Activated CD4-positive, alpha-beta T cell treated with anti-CD3 and anti-CD28 coated beads, Interleukin-2, amount 50 U/mL, for 1 hour (primary cell): ENCODE results near the gene ABCC3.

Experiments
- DNase-seq: peaks from one replicate; pipeline ENCODE4 v3.0.0-alpha.2; 2020

Gene ABCC3

GRCh38 chr17:50634224-50634914 is at the start of gene ABCC3:
ABCC3 (plus strand) TSS chr17:50634881; CDS start chr17:50634937, 56 bp downstream.
- no peak for DNase-seq

GRCh38 chr17:50585346-50585745 is 49.3 kb upstream of the ABCC3 start:
- DNase-seq: no peak

- DNase-seq: no peak
Observed at GRCh38 chr17:50585891-50586290, 48.8 kb upstream of the ABCC3 start.

GRCh38 chr17:50586421-50587247 is 48.0 kb upstream of the ABCC3 start:
- DNase-seq: no peak

- DNase-seq: no peak
Observed at GRCh38 chr17:50587571-50587970, 47.1 kb upstream of the ABCC3 start.

GRCh38 chr17:50588391-50589049 is 46.2 kb upstream of the ABCC3 start:
- no peak for DNase-seq

GRCh38 chr17:50589095-50589705 is 45.5 kb upstream of the ABCC3 start:
- no peak for DNase-seq

GRCh38 chr17:50590946-50591737 is 43.5 kb upstream of the ABCC3 start:
- DNase-seq: no peak

GRCh38 chr17:50593321-50593720 is 41.4 kb upstream of the ABCC3 start:
- no peak for DNase-seq

- DNase-seq: no peak
Observed at GRCh38 chr17:50594128-50594823, 40.4 kb upstream of the ABCC3 start.

GRCh38 chr17:50594892-50595291 is 39.8 kb upstream of the ABCC3 start:
- no peak for DNase-seq

GRCh38 chr17:50596191-50597037 is 38.3 kb upstream of the ABCC3 start:
- no peak for DNase-seq

- DNase-seq: no peak
Observed at GRCh38 chr17:50598487-50598886, 36.2 kb upstream of the ABCC3 start.

GRCh38 chr17:50599606-50600005 is 35.1 kb upstream of the ABCC3 start:
- no peak for DNase-seq

GRCh38 chr17:50601823-50602375 is 32.8 kb upstream of the ABCC3 start:
- no peak for DNase-seq

GRCh38 chr17:50602836-50603235 is 31.8 kb upstream of the ABCC3 start:
- no peak for DNase-seq

- no peak for DNase-seq
Observed at GRCh38 chr17:50603340-50603739, 31.3 kb upstream of the ABCC3 start.

GRCh38 chr17:50604513-50604912 is 30.2 kb upstream of the ABCC3 start:
- DNase-seq: no peak

GRCh38 chr17:50605429-50605828 is 29.3 kb upstream of the ABCC3 start:
- no peak for DNase-seq

GRCh38 chr17:50607522-50608175 is 27.0 kb upstream of the ABCC3 start:
- no peak for DNase-seq
